Breast epithelium (tissue), 4 donors: ENCODE data around the gene C16orf54. TPM values are rescaled to one million over a fixed set of nuclear protein-coding genes. Genes with fewer than 3 reads are reported as not detected.
"Not testable (repeated sequence)": the region's sequence is repeated elsewhere in the genome, so short reads cannot be mapped to it uniquely, and the experiment has no call there.

Experiments
- DNase-seq, 2 donors: peaks; one replicate each; pipeline ENCODE4 v3.0.0-alpha.2; 2019; ENCODE audit warnings: low spot score in 2 of 2
- H3K27ac ChIP-seq, 2 donors: fragments of 200-600 bp; sonication (generic) in 1 of 2; one replicate each; pipeline ENCODE4 v1.5.1; 2016 to 2019; ENCODE audit warnings: mild to moderate bottlenecking in 1 of 2
- H3K27me3 ChIP-seq, 2 donors: fragments of 200-600 bp; sonication (generic) in 1 of 2; one replicate each; pipeline versions ENCODE4 v1.5.1 to v1.6.0; 2017 to 2019; ENCODE audit warnings: control low read depth in 1 of 2, mild to moderate bottlenecking in 1 of 2
- H3K36me3 ChIP-seq: fragments of 200-600 bp; one replicate; pipeline ENCODE4 v1.5.1; 2019
- H3K4me1 ChIP-seq, 2 donors: fragments of 200-600 bp; sonication (generic); one replicate each; pipeline ENCODE4 v1.5.1; 2016 to 2019; ENCODE audit warnings: control low read depth in 1 of 2
- H3K4me3 ChIP-seq, 3 donors: fragments of 200-600 bp; sonication (generic); 1 replicate in 2 of 3; 2 replicates in 1 of 3; pipeline ENCODE4 v1.5.1; 2016 to 2019; ENCODE audit warnings: mild to moderate bottlenecking in 3 of 3, moderate library complexity in 2 of 3
- H3K9me3 ChIP-seq, 2 donors: fragments of 200-600 bp; sonication (generic) in 1 of 2; one replicate each; pipeline ENCODE4 v1.5.1; 2016 to 2019; ENCODE audit warnings: control low read depth in 1 of 2
- POLR2A ChIP-seq: fragments of 450-650 bp; IDR thresholded peaks from one replicate; pipeline ENCODE4 v1.6.1; 2016; ENCODE audit warnings: antibody characterized with exemption, mild to moderate bottlenecking, moderate library complexity
- POLR2AphosphoS5 ChIP-seq, 3 donors: sonication (generic); formaldehyde crosslinking; IDR thresholded peaks; one replicate each; pipeline ENCODE4 v1.6.1; 2017; ENCODE audit warnings: antibody characterized with exemption in 3 of 3
- intact Hi-C: fragments of 100-400 bp; cut with DNase I; formaldehyde crosslinking; loops from one replicate; pipeline ENCODE4 v1.15.1; 2023; ENCODE audit warnings: low total_unique reads
- total RNA-seq, 3 donors: library from RNA; depleted of rRNA; stranded (reverse); fragments of >200 nt; gene quantifications; one replicate each; pipeline ENCODE4 v1.1.0, GENCODE V29; 2016
- TF ChIP-seq, protein P1 (sequence below), 3 donors: fragments of 450-650 bp; IDR thresholded peaks; one replicate each; pipeline ENCODE4 v1.5.1; 2016 to 2017; ENCODE audit warnings: antibody characterized with exemption in 3 of 3, mild to moderate bottlenecking in 3 of 3, moderate library complexity in 3 of 3

Gene C16orf54
- total RNA-seq, 3 donors from 2014 or later, result 0.66 to 2.1 (median 1.8) TPM

DNA sequence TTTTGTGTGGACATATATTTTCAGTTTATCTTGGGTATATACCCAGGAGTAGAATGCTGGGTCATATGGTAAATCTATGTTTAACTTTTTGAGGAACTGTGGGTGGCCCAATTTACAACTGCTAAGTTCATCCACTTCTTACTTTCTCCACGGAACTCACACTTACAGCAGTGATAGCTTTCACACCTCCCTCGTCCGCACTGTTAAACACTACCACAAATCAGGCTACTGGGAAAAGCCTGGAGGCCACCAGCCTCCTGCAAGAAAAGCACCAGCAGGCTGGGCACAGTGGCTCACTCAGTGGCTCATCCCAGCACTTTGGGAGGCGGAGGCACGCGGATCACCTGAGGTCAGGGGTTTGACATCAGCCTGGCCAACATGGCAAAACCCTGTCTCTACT lies 17.5 kb upstream of the C16orf54 start:
- Histone ChIP-seq H3K9me3 (no peaks in the 10 kb centered on the region), H3K27ac (no peak overlapping the region), H3K27me3 (no peaks in the 10 kb centered on the region), H3K4me3 (no peak overlapping the region), H3K36me3 (no peaks in the 10 kb centered on the region), H3K4me1 (no peaks in the 10 kb centered on the region)
- intact Hi-C loops, result no loop called here
- TF ChIP-seq, protein P1, sequence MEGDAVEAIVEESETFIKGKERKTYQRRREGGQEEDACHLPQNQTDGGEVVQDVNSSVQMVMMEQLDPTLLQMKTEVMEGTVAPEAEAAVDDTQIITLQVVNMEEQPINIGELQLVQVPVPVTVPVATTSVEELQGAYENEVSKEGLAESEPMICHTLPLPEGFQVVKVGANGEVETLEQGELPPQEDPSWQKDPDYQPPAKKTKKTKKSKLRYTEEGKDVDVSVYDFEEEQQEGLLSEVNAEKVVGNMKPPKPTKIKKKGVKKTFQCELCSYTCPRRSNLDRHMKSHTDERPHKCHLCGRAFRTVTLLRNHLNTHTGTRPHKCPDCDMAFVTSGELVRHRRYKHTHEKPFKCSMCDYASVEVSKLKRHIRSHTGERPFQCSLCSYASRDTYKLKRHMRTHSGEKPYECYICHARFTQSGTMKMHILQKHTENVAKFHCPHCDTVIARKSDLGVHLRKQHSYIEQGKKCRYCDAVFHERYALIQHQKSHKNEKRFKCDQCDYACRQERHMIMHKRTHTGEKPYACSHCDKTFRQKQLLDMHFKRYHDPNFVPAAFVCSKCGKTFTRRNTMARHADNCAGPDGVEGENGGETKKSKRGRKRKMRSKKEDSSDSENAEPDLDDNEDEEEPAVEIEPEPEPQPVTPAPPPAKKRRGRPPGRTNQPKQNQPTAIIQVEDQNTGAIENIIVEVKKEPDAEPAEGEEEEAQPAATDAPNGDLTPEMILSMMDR (IDR thresholded peaks at IDR 0.05), result no peak
- TF ChIP-seq POLR2AphosphoS5 (IDR thresholded peaks at IDR 0.05) (no peak), POLR2A (no peak)
- DNase-seq, result no peak

DNA sequence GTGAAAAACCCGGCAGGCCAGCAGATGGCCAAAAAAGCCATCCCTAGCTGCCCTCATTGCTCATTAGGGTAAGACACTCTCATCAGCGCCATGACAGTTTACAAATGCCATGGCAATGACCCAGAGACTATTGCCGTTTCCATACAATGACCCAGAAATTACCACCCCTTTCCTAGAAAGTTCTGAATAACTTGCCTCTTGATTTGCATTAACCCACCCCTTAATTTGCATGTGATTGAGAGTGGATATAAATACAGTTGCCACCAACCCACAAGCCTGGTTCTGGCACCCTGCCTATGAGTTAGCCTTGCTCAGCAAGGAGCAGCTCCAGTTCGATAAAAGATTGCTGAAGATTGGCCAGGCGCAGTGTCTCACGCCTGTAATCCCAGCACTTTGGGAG lies 16.1 kb upstream of the C16orf54 start:
- Histone ChIP-seq H3K27me3 (no peaks in the 10 kb centered on the region), H3K4me3 (no peak overlapping the region), H3K27ac (no peak overlapping the region), H3K36me3 (no peaks in the 10 kb centered on the region), H3K9me3 (no peaks in the 10 kb centered on the region), H3K4me1 (no peaks in the 10 kb centered on the region)
- intact Hi-C loops, result no loop called here
- no peak for DNase-seq
- TF ChIP-seq POLR2A, result no peak
- no peak for TF ChIP-seq POLR2AphosphoS5 (IDR thresholded peaks at IDR 0.05)
- TF ChIP-seq, protein P1 (IDR thresholded peaks at IDR 0.05), result no peak

DNA sequence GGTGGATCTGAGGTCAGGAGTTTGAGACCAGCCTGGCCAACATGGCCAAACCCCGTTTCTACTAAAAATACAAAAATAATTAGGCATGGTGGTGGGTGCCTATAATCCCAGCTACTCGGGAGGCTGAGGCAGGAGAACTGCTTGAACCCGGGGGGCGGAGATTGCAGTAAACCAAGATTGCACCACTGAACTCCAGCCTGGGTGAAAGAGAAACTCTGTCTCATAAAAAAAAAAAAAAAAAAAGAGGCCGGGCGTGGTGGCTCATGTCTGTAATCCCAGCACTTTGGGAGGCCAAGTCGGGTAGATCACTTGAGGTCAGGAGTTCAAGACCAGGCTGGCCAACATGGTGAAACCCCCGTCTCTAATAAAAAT lies 15.5 kb upstream of the C16orf54 start:
- H3K4me1 ChIP-seq, H3K27ac ChIP-seq, H3K9me3 ChIP-seq, H3K4me3 ChIP-seq, intact Hi-C loops, DNase-seq, H3K36me3 ChIP-seq, H3K27me3 ChIP-seq: not testable (repeated sequence)

DNA sequence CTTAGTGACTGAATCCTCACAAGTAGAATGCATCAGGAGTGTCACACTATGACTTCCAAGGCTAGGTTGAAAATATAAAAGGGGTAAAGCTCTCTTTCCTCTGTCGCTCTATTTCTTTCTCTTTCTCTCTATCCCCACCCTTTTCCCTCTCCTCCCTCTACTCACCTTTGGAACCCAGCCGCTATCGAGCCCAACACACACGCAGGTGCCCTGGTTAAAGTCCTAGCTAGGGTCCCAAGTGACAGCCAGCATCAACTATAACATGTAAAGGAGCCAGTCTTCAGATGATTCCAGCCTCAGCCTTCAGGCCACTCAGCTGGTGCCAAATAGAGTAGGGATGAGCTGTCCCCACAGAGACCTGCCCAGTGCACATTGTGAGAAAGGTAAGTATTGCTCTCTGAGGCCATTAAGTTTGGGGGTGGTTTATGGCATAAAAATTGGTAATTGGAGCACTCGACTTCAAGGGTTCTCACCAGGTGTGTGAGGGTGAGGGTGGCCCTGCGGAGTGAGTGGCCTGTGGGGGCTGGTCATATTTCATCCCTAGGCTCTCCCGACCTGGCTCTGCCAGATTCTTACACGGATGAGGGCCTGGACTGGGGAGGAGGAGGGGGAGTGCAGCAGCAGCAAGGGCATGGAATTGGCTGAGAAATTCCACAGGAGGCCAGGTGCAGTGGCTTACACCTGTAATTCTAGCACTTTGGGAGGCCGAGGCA lies 14.9 kb upstream of the C16orf54 start:
- Histone ChIP-seq H3K4me3 (no peak overlapping the region), H3K27me3 (no peaks in the 10 kb centered on the region), H3K27ac (no peak overlapping the region), H3K36me3 (no peaks in the 10 kb centered on the region), H3K4me1 (no peaks in the 10 kb centered on the region), H3K9me3 (no peaks in the 10 kb centered on the region)
- DNase-seq, result no peak
- TF ChIP-seq, protein P1 (IDR thresholded peaks at IDR 0.05), result no peak
- TF ChIP-seq POLR2A (no peak), POLR2AphosphoS5 (IDR thresholded peaks at IDR 0.05) (no peak)
- intact Hi-C loops, result no loop called here

DNA sequence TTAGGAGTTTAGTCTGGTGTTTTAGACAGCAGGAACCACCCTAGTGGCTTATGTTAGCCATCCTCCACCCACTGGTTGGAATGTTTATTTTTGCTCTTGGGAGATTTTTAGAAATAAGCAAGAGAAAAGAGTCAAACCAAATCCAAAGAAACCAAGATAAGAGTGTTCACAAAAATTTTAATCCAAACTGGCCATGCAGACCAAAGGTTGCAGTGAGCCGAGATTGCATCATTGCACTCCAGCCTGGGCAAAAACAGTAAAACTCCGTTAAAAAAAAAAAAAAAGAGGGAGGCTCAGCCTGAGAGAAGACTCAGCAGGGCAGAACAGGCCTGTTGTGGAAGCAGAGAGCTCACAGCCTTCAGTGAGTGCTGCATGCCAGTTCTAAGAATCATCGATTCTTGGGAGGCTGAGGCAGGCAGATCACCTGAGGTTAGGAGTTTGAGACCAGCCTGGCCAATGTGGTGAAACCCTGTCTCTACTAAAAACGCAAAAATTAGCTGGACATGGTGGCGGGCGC lies 12.2 kb upstream of the C16orf54 start:
- no peaks in the 10 kb centered on the region for H3K9me3 ChIP-seq
- no peak for TF ChIP-seq POLR2AphosphoS5 (IDR thresholded peaks at IDR 0.05)
- H3K27me3 ChIP-seq, result no peaks in the 10 kb centered on the region
- H3K4me3 ChIP-seq, result no peak overlapping the region
- no peaks in the 10 kb centered on the region for H3K36me3 ChIP-seq
- no peaks in the 10 kb centered on the region for H3K4me1 ChIP-seq
- intact Hi-C loops, result no loop called here
- no peak for DNase-seq
- H3K27ac ChIP-seq, result no peak overlapping the region

DNA sequence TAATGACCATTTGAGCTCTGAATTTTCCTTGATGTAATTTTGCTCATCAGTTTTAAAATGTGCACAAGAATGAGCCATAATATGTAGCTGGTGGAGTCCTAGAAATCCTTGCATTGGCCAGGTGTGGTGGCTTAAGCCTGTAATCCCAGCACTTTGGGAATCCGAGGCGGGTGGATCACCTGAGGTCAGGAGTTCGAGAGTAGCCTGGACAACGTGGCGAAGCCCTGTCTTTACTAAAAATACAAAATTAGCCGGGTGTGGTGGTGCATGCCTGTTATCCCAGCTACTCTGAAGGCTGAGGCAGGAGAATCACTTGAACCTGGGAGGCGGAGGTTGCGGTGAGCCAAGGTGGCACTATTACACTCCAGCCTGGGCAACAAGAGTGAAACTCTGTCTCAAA lies 11.3 kb upstream of the C16orf54 start:
- H3K36me3 ChIP-seq, H3K27ac ChIP-seq, DNase-seq, intact Hi-C loops, H3K27me3 ChIP-seq, H3K9me3 ChIP-seq, H3K4me1 ChIP-seq, H3K4me3 ChIP-seq: not testable (repeated sequence)
